Ureter (tissue), 1 donor: ENCODE results near the gene ENTPD6. TPM values are rescaled to one million over a fixed set of nuclear protein-coding genes. Genes with fewer than 3 reads are reported as not detected.

Experiments
- DNase-seq: peaks from one replicate; pipeline ENCODE4 v3.0.0-alpha.2; 2020; ENCODE audit warnings: low spot score
- total RNA-seq: library from RNA; stranded (reverse); gene quantifications from one replicate; pipeline ENCODE4 v1.2.4, GENCODE V29; 2023
- donor health status: DM: yes; HTN: yes; CAD: no.

The ENTPD6 gene
- total RNA-seq, 1 donor from 2014 or later = 53.3 TPM

DNA sequence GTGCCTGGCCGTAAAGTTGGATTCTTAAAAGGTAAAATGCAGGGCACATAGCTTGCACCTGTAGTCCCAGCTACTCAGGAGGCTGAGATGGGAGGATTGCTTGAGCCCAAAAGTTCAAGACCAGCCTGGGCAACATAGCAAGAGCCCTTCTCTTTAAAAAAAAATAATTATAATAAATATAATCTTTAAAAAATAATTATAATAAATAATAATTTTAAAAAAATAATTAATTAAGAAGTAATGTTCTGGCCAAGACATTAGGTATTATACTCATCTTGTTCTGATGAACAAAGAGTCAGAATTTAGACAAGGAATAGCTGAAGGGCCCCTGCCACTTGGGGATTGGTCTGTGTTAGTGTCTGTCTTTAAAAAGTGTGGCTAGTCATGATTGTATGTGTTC is 13.9 kb downstream of the ENTPD6 start:
- no peak for DNase-seq

DNA sequence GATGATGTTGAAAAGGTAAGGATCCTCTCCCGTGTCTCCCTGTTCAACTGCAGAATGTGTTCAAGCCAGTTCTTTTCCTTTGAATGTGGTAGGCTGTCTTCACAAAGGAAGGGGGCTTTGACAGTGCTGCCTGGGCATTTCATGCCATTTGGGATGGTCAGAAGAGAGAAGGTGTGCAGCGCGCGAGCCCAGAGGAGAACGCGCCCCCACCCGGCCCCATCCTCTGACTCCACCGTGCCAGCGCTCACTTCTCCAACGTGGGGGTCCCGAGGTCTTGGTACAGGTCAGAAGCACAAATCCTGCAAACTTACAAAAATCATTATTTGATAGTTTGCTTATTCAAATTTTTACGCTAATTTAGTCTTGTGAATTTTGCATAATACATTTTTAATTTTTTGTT is 14.4 kb downstream of the ENTPD6 start:
- DNase-seq = no peak

DNA sequence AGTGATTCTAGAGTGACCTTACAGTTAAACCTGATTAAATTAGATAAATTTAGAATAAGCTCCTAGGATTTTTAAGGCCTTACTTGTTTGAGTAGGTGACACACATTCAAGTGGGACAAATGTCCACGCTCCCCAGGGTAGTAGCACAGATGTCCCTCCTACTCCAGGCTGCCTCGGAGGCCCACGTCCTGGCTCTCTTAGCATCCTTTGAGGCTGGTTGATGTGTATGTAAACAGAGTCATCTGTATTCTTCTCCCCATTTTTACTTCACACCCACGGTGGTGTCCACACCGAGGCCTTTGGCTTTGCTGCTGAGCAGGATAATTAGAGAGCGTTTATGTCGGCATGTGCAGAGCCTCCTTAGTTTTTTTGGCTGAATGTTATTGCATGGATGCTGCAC is 15.8 kb downstream of the ENTPD6 start:
- no peak for DNase-seq

DNA sequence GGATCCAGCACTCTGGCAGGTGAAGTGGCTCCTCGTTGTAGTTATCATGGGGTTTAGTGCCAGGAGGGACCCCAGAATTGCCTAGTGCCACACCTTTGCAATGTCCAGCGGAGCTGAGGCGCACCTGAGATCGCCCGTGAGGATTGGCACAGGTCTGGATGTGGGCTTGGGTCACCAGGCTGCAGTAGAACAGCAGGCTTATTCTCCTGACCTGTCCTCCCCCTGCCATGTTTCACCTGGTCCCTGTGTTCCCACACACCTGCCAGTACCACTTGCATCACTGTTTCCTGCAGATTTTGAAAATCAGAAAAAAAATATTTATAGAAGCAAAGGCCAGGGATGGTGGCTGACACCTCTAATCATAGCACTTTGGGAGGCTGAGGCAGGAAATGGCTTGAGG is 16.7 kb downstream of the ENTPD6 start:
- no peak for DNase-seq

DNA sequence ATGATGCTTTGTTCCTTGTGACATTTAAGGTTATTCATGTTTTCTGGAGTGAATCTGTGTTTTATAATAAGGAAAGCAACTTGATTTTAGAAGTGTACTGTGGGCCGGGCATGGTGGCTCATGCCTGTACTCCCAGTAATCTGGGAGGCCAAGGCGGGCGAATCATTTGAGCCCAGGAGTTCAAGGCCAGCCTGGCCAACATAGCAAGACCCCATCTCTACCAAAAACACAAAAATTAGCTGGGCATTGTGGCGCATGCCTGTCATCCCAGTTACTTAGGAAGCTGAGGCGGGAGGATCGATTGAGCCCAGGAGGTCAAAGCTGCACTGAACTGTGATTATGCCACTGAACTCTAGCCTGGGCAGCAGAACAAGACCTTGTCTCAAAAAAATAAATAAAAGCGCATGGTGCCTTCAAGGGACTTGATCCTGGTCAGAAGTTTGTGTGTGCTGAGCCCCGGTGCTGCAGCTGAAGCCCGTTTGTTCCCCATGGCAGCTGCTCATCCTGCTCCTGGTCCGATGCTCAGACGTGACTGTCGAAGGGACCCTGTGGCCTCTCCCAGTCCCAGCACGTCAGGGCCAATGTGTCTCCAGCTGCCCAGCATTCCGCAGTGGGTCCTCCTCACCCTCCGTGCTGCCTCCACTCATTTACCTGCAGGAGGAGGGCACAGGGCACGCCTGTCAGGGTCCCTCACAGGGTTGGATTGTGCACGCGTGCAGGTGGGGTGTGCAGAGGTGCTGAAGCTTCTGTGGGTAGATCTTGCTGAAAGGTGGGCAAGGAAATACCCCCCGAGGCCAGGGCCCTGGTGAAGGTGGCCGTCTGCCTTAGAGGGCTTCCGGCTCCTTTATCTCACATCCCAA is 18.3 kb downstream of the ENTPD6 start:
- no peak for DNase-seq

DNA sequence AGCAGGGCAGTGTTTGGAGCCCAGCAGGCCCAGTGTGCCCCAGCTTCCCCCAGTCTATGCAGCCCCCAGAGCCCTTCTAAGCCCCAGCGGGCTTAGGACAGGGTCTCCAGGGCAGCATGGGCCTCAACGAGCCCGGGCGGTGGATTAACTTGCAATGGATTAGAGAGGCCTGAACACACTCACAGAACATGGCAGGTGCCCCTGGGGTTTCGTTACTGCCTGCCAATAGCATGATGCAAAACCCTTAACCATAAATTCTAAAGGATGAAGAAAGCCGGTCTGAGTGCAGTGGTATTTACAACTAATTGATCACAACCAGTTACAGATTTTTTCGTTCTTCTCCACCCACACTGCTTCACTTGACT is 18.9 kb downstream of the ENTPD6 start:
- DNase-seq = no peak

DNA sequence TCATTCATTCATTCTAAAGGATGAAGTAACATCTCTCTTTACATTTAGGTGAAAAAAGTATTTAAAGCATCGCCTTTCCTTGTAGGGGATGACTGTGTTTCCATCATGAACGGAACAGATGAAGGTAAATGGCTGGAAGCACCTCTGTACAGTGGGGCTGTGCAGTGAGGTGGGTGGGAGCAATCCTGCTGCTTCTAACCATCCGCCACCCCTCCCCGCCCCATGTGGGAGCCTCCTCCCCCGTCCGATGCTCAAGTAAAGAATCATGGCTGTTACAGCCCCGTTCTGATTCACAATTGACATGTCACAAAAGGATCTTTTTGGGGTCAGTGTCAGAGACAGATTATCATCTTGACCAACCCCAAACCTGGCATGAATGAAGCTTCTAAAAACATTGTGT is 19.3 kb downstream of the ENTPD6 start:
- no peak for DNase-seq

DNA sequence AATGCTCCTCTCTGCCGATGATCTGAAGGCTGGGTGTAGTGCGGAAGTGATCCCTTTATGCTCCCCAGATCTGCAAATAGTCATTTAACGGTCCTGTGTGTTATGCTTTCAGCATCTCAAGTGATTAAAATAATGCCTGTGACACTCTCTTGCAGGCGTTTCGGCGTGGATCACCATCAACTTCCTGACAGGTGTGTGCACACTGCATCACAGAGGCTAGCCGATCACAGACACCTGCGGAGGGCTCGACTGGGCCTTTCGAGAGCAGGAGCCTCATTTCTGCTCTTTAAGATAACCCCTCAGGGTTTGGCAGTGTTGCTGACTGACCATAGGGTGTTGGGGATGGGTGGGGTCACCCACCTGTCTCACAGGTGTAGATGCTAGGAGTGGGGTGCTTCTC is 20.0 kb downstream of the ENTPD6 start:
- no peak for DNase-seq

DNA sequence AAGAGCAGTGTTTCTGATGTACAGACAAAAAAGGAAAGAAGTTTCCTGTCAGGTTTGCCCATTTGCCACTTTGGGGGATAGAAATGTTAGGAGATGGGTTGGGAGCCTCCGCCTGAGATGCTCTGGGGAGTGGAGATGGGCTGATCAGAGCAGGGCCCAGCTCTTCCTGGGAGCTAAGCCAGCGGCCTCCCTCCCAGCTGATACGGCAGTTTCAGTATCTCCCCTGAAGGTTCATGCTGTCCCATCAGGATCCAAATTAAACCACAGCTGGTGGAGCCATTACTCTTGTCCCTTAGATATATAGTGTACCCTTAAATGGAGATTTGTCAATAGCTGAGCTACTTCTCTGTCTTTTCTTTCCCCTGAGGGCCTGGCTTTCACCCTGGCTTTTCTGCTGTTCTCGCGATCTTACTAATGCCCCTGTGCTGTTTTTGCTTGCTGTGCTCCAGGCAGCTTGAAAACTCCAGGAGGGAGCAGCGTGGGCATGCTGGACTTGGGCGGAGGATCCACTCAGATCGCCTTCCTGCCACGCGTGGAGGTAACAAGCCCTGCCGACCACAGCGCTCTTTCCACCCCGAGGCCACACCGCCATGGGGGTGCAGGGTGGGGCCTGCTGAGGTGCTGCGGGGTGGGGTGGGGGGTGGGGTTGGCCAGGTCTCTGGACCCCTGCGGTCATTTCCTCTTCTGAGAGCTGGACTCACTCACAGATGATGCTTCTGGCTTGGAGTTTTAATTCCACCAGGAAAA is 20.9 kb downstream of the ENTPD6 start:
- no peak for DNase-seq

DNA sequence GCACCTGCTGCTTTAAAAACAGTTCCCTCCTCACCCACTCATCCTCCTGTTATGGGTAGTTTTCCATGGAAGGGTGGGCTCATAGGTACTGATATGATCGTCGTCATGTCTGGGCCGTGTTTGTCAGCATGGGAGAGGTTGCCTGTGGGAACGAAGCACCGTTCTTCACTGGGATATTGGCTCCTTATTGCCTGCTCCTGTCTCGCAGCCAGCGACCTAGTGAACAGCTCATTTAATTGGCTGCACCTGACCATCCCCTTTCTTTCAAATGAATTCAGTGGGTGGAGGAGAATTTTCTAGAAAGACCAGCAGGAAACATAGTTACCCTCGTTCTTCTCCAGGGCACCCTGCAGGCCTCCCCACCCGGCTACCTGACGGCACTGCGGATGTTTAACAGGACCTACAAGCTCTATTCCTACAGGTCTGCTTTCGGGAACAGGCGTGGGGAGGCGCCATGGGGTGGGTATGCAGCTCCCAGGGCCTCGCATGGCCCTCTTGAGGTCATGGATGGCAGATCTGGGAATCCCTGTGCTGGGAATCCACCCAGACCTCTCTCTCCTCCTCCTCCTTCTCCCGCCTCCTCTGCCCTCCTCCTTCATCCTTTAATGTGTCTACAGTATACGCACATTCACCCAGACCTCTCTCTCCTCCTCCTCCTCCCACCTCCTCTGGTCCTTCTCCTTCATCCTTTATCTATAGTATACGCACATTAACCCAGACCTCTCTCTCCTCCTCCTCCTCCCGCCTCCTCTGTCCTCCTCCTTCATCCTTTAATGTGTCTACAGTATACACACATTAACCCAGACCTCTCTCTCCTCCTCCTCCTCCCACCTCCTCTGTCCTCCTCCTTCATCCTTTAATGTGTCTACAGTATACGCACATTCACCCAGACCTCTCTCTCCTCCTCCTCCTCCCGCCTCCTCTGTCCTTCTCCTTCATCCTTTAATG is 21.9 kb downstream of the ENTPD6 start:
- no peak for DNase-seq

DNA sequence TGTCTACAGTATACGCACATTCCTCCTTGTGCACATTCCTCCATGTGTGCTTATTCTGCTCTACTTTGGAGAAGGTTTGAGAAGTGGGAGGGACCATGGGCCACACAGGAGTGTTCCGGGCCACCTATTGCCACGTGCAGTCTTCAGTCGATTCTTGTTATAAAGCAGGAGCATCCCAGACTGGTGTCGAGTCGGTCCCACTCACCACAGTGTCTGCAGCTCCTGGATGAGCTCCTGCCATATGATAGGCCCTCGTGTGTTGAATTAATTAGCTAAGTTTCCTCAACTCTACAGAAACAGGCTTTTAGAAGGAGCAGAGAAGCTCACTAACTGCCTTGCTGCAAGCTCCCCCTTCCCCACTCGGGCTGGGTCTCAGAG is 22.6 kb downstream of the ENTPD6 start:
- no peak for DNase-seq

DNA sequence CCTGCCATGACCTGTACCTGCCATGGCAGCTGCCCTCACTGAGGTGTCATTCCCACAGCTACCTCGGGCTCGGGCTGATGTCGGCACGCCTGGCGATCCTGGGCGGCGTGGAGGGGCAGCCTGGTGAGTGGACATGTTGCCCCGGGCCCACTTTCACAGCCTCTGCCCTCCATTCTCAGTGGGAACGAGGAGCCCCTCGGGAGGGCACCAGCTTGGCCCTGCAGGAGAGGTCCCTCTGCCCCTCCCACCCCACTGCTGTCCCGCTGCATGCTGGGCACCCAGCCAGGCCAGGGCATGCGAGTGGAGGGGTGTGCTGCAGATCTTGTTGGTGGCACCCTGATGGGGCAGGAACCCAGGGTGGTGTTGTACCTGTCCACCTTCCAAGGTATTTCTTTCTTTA is 23.0 kb downstream of the ENTPD6 start:
- DNase-seq = no peak

DNA sequence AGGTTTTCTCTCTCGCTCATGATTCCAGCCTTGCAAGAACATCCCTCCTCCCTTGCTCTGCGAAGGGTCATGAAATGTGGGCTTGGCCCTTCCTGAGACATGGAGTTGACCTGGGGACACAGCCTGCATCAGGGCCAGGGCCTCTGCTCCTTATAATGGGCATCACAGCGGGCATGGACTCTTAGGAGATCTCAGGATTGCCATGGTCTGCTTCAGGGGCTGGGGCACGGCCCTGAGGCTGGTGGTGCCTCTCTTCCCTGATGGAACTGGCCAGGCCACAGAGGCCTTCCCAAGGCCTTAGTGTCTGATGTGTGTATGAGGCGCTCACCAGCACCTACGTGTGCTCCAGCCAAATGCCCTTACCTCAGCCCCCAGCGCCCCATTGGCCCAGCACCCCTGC is 23.9 kb downstream of the ENTPD6 start:
- no peak for DNase-seq

DNA sequence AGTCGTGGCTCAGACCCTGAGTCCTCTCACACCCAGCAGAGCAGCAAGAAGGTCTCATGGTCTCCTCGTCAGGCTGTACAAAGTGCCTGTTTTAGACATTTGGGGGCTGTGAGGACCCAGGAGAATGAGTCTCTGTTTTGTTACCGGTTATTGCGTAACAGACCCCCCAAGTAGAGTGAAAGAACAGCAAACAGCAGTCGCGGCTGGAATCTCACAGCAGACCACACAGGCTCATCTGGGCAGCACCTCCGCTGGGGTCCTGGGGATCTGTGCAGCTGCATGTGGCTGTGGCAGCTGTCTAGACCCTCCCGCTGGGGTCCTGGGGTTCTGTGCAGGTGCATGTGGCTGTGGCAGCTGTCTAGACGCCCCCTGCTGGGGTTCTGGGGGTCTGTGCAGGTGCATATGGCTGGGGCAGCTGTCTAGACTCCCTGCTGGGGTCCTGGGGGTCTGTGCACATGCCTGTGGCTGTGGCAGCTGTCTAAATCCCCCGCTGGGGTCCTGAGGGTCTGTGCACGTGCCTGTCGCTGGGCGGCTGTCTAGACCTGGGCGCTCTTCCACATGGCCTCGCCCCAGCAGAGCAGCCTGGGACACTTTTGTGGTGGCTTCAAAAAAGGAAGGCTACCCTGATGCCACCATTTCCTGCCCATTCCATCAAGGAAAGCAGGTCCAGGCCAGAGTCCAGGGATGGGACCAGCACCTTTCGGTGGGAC is 24.7 kb downstream of the ENTPD6 start:
- DNase-seq = no peak

DNA sequence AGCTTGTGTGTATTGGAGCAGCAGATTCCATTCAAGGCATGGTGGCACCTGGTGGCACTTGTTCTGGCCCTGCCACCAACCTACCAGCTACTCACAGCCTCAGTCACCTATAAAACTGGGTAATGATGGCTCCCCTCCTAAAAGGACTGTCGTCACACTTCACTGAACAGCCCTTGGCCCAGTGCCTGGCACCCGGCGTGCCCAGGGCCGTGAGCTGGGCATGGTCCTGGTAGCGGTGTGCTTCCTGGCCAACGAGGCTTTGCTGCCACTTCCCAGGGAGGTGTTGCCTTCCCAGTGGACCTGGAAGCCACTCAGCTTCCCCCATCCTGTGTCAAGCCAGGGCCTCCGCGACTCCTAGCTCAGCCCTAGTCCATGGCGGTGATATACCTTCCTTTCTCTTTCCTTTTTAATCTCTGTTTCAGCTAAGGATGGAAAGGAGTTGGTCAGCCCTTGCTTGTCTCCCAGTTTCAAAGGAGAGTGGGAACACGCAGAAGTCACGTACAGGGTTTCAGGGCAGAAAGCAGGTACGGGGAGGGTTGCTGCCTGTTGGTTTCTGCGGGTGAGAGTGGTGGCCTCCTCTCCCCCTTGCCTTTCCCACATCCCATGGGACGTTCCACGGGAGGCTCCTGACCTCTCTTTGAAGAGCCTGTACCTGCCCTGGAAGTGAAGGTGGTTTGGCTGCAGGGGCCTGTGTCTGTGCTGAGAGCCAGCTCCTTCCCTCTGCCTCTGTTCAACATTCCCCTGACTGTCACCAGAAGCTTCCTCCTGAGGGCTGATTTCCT is 25.5 kb downstream of the ENTPD6 start:
- DNase-seq = no peak

DNA sequence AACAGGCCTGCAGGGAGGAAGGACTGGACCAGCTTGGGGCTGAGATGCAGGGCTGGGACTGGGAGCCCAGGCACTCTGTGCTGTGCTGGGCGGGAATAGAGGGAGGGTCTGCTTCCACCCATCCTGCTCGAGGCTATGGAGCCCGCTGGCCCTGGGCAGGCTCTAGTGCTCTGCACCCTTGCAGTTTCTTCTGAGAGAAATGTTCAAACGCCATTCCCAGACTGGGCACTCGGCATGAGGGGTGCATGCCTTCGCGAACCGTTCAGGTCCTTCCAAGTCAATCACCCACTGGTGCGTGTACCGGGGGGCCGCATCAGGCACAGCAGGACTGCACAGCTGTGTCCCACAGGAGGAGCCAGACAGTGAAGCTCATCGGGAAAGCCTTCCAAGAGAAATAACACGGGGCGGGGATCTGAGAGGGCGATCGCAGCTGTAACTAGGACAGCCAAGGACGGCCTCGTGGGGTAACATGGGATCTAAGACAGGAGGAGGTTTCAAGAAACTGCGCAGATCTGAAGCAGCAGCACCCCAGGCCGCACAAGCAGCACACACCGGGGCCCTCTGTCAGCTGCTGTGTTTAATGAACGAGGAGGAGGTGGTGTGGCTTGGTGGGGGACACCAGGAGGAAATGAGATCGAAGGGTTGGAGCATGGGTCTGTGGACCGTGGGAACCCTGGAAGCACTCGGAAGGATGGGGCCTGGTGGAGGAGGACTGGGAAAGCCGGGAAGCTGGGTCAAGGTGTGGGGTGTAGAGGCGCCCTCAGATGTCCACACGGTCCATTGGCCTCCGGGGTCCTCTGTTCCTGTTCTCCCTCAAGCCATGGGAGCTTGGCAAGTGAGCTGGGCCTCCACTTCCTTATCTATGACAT is 26.3 kb downstream of the ENTPD6 start:
- peak; percentile 75 for DNase-seq

DNA sequence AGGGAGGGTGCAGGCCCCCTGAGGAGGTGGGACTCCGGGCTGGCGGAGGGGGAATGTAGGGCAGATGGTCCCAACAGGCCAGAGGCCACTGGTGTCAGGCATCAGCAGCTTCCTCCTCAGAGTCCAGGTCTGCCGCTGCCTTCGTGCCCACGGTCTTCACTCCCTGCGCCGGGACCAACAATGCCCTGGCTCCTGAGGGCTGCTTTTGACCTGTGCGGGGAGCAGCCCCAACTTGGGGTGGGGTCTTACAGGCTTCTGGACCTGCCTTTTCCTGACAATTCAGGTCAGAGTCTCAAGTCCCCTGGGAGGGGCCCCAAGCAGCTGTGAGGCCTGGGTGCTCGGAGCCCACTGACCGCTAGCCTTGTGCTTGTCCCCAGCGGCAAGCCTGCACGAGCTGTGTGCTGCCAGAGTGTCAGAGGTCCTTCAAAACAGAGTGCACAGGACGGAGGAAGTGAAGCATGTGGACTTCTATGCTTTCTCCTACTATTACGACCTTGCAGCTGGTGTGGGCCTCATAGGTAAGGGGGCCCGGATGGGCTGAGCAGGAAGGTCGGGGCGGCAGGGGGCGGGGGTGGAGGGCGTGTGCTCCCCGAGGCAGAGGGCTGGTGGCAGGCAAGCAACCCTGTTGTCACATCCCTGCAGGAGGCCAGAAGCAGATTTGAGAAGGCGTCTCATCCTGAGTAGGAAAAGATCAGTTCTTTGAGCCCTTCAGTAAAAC is 27.1 kb downstream of the ENTPD6 start:
- DNase-seq = no peak

DNA sequence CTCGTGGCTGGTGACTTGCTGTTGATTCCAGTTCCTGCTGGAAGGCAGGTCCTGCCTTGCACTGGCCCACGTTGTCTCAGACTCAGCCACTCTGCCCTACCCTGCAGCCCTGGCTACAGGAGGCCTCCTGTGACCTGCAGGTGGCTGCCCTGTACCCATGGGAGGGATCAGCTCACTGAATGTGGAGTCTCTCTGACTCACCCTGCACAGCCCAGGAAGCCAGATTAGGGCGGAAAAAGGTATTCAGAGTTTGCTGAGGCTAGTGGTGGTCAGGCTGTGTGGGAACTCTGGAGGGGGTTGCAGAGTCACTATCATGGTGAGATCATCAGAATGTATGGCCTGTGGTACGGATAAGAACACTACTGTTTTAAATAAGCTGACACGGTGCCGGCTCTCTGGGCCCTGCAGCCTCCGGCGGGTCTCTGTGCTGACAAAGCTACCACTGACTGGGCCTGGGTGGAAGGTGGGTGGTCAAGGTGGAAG is 27.7 kb downstream of the ENTPD6 start:
- no peak for DNase-seq
